Adipocyte (in vitro differentiated cells): Measurements from ENCODE around the gene MRPL24.
A peak's percentile ranks its signal among the peaks of the same experiment; 100 is the strongest.
"Not testable (repeated sequence)": the region's sequence is repeated elsewhere in the genome, so short reads cannot be mapped to it uniquely, and the experiment has no call there.

ENCODE experiments used
- DNase-seq: peaks from one replicate; pipeline ENCODE4 v3.0.0-alpha.2; 2015; ENCODE audit warnings: low read depth
- H3K27me3 ChIP-seq: replicated peaks from 2 replicates; pipeline ENCODE4 v1.7.0; 2013; ENCODE audit warnings: mild to moderate bottlenecking, low read length, moderate library complexity; ENCODE audit not compliant: control insufficient read depth, insufficient read depth
- H3K36me3 ChIP-seq: 2 replicates; pipeline ENCODE4 v1.7.0; 2013; ENCODE audit warnings: low read length, mild to moderate bottlenecking, moderate library complexity; ENCODE audit not compliant: control insufficient read depth, insufficient read depth, severe bottlenecking
- H3K4me1 ChIP-seq: 2 replicates; pipeline ENCODE4 v1.7.0; 2013; ENCODE audit warnings: mild to moderate bottlenecking, low read length, moderate library complexity; ENCODE audit not compliant: control insufficient read depth, insufficient read depth
- H3K4me3 ChIP-seq: 2 replicates; pipeline ENCODE4 v1.7.0; 2013; ENCODE audit warnings: mild to moderate bottlenecking, low read length, moderate library complexity
- H3K9ac ChIP-seq: 2 replicates; pipeline ENCODE4 v1.7.0; 2013; ENCODE audit warnings: mild to moderate bottlenecking, low read length, moderate library complexity
- H3K9me3 ChIP-seq: 2 replicates; pipeline ENCODE4 v1.7.0; 2013; ENCODE audit warnings: mild to moderate bottlenecking, low read length, moderate library complexity; ENCODE audit not compliant: control insufficient read depth

MRPL24 gene

DNA sequence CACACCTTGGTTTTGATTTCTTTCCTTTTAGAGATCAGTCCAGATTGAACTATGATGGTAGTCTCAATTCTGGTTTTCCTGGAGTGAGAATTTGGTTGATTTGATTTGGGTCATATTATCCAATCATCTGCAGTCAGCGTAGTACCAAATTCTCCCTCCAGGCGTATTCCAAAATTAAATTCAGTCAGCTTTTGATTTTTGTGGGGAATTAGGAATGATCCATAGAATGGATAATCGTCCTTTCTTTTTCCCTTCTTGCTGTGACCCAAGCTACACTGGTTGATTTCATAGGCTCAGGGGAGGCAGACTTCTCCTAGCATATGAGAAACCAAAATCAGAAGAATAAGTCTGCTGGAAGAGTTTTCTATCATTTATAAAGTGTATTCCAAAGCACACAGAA is 31.3 kb upstream of the MRPL24 start:
- no peak overlapping the region for H3K9ac ChIP-seq
- no peaks in the 10 kb centered on the region for H3K9me3 ChIP-seq
- peaks cover 19% of the 10 kb centered on the region for H3K36me3 ChIP-seq
- no peak for DNase-seq
- H3K4me3 ChIP-seq = no peak overlapping the region
- no peaks in the 10 kb centered on the region for H3K27me3 ChIP-seq
- H3K4me1 ChIP-seq = peaks cover 37% of the 10 kb centered on the region

DNA sequence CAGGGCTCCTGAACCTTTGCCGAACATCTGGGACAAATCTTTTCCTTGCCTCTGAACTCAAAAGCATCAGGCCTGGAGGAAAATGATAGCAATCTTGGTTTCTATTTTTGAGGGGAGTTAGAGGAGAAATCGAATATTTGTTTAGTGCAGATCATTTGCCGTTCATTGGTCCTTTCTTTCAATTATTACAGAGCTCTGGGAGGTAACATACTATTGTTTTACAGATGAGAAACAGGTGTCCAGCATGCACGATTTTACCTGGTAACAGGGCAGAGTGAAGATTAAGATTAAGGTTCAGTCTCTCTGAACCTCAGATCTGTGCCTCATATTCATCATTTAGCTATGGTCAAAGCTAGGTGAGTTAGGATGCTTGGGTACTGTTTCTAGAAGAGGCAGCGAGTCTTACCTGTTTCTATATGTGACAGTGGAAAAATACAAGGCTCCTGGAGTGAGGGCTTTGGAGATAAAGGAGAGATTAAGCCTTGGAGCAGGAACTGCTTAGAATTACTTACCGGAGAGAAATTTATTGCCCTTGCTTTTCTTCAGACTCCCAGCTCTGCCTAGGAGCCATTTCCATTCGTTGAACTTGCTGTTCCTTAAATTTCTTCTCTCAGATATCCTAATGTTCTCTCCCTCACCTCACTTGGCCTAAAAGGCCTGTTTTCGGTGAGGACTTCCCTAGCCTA is 27.9 kb upstream of the MRPL24 start:
- H3K9ac ChIP-seq = peak overlapping the region; percentile 100
- no peak for DNase-seq
- H3K4me3 ChIP-seq = peak overlapping the region; percentile 98
- no peaks in the 10 kb centered on the region for H3K9me3 ChIP-seq
- H3K4me1 ChIP-seq = peaks cover 39% of the 10 kb centered on the region
- H3K36me3 ChIP-seq = peaks cover 18% of the 10 kb centered on the region
- no peaks in the 10 kb centered on the region for H3K27me3 ChIP-seq

DNA sequence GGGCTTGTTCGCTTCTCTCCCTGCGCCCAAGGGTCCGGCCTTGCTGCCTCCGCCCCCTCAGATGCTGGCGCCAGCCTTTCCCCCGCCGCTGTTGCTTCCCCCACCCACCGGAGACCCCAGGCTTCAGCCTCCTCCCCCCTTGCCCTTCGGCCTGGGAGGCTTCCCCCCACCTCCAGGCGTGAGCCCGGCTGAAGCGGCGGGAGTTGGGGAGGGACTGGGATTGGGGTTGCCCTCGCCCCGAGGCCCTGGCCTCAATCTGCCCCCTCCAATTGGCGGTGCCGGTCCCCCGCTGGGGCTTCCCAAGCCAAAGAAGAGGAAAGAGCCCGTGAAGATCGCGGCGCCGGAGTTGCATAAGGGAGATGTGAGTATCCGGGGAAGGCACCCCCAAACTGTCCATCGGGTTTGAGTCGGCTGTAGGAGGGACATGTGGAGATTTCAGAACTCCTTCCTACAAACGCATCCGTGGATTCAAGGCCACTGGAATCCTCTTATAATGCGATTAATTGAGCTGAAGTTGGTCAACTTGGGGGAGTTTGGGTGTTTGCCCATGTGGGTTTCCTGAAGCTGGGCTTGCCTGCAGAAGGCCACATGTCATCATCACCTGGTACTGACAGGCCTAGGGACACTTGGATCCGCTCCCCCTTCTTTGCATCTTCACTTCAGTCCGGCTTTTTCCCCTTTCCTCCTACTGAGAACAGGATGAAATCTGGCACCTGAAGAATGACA is 27.2 kb upstream of the MRPL24 start:
- H3K4me1 ChIP-seq = peaks cover 32% of the 10 kb centered on the region
- H3K9me3 ChIP-seq = no peaks in the 10 kb centered on the region
- peak overlapping the region; percentile 98 for H3K4me3 ChIP-seq
- peak overlapping the region; percentile 100 for H3K9ac ChIP-seq
- peaks cover 14% of the 10 kb centered on the region for H3K36me3 ChIP-seq
- no peaks in the 10 kb centered on the region for H3K27me3 ChIP-seq
- peak; percentile 67 for DNase-seq

DNA sequence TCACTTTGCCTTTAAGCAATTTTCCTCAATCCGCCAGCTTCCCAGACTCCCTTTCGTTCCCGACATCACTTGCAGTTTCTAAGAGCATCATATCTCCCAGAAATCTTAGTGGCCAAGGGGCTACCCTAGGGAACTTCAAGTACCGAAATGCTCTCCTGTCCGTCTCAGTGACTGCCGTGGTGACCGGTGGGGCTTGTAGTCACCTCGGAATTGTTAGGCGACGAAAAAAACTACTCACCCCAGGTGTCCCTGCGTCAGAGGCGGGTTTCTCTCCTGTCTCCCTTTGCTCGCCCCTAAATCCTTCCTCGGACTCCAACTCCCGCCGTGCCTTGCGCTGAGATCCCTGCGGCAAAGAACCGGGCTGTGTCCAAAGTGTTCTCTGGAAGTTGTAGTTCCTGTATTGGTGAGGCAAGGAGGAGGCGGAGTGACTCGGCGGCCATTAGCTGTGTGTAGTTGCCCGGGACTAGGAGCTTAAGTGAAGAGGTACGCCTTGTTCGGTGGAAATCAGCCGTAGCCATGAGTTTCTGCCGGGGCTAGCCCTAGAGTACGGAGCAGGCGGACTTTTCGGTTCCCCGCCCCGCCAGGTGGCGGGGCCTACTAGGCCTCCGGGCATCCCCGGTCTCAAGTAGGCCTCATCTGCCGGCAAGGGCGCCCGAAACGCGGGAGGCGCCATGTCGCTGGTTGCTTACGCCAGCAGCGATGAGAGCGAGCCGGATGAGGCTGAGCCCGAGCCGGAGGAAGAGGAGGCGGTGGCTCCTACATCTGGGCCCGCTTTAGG is 26.4 kb upstream of the MRPL24 start, which contains the start of gene PRCC:
Gene PRCC (plus strand): TSS at position 435 of the 778 bp plus-strand sequence. CDS start 237 bp downstream, at position 672.
- Histone ChIP-seq H3K27me3 (no peaks in the 10 kb centered on the region), H3K9me3 (no peaks in the 10 kb centered on the region), H3K9ac (peak within 1 kb of the TSS; percentile 100), H3K4me1 (peaks cover 27% of the 10 kb centered on the region), H3K36me3 (peaks cover 14% of the 10 kb centered on the region), H3K4me3 (peak within 1 kb of the TSS; percentile 98)
- peak; percentile 99 for DNase-seq

DNA sequence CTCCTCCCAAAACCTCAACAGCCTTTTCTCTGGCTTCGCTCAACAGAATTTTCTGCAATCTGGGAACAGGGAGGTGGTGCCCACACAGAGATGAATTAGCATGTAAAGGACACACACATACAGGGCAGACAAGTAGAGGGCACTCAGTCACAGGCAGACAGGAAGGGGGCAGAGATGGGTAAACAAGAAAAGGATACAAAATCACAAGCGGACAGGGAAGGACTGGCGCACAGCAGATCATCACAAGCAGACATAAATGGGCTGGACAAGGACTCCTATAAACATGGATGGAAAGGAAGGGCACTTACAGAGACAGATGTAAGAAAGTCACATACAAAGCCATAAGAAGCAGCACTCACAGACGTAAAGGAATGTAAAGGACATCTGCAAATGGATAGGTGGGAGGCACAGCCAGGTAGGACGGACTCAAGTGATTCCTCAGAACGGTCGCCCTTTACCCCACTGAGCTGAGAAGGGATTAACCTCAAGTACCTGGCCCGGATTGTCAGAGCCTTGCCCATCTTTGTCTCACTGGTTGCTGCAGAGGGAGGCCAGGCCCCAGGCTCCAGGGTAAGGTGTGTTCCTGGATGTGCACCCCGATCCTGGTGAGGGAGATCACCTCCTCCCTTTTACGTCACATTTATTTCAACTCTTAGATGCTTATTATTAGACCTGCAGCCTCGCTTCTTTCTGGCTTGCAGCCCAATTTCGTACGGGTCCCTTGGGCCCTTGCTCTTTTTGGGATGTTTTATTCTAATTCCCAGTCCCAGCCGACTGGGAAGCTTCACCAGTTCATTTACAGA is 25.6 kb upstream of the MRPL24 start:
- peak; percentile 37 for DNase-seq
- peak overlapping the region; percentile 92 for H3K9ac ChIP-seq
- peaks cover 14% of the 10 kb centered on the region for H3K36me3 ChIP-seq
- H3K4me1 ChIP-seq = peaks cover 27% of the 10 kb centered on the region
- no peaks in the 10 kb centered on the region for H3K27me3 ChIP-seq
- H3K9me3 ChIP-seq = no peaks in the 10 kb centered on the region
- H3K4me3 ChIP-seq = peak overlapping the region; percentile 98

DNA sequence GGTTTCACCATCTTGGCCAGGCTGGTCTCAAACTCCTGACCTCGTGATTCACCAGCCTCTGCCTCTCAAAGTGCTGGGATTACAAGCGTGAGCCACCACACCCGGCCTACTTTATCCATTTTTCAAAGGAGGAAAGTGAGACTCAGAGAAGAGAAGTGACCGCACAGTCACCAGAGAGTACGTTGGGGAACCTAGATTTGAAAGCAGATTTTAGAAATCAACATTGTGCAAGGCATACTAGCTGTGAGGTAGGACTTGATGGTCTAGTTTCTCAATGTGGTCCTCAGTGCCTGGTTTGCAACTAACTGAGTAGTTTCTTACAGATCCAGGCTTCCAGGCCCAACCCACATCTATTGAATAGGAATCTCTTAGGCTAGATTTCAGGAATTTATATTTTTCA is 24.8 kb upstream of the MRPL24 start:
- peak overlapping the region; percentile 98 for H3K4me3 ChIP-seq

DNA sequence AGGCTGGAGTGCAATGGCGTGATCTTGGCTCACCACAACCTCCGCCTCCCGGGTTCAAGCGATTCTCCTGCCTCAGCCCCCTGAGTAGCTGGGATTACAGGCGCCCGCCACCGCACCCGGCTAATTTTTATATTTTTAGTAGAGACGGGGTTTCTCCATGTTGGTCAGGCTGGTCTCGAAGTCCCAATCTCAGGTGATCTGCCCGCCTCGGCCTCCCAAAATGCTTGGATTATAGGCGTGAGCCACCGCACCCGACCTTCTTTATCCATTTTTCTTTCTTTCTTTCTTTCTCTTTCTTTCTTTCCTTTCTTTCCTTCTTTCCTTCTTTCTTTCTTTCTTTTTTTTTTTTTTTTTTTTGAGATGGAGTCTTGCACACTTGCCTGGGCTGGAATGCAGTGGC is 24.2 kb upstream of the MRPL24 start:
- not testable (repeated sequence) for H3K9ac ChIP-seq, DNase-seq, H3K36me3 ChIP-seq, H3K4me3 ChIP-seq, H3K27me3 ChIP-seq, H3K9me3 ChIP-seq
- peaks cover 27% of the 10 kb centered on the region for H3K4me1 ChIP-seq

More for the DNA sequence above, 24.8 kb upstream of the MRPL24 start:
- Histone ChIP-seq H3K9me3 (no peaks in the 10 kb centered on the region), H3K9ac (no peak overlapping the region), H3K36me3 (peaks cover 8% of the 10 kb centered on the region), H3K27me3 (no peaks in the 10 kb centered on the region), H3K4me1 (peaks cover 27% of the 10 kb centered on the region)
- no peak for DNase-seq

DNA sequence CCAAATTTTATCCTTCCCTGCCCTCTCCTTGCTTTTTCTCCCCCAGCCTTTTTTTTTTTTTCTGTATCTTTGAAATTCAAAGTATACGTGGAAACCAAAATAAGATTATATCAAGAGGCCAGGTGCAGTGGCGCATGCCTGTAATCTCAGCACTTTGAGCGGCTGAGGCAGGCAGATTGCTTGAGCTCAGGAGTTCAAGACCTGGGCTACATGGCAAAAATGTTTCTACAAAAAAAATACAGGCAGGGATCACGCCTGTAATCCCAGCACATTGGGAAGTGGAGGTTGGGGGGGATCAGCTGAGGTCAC is 19.9 kb upstream of the MRPL24 start:
- Histone ChIP-seq H3K36me3 (no peaks in the 10 kb centered on the region), H3K4me1 (peaks cover 2% of the 10 kb centered on the region), H3K9ac (no peak overlapping the region), H3K9me3 (no peaks in the 10 kb centered on the region), H3K27me3 (no peaks in the 10 kb centered on the region), H3K4me3 (no peak overlapping the region)
- no peak for DNase-seq

DNA sequence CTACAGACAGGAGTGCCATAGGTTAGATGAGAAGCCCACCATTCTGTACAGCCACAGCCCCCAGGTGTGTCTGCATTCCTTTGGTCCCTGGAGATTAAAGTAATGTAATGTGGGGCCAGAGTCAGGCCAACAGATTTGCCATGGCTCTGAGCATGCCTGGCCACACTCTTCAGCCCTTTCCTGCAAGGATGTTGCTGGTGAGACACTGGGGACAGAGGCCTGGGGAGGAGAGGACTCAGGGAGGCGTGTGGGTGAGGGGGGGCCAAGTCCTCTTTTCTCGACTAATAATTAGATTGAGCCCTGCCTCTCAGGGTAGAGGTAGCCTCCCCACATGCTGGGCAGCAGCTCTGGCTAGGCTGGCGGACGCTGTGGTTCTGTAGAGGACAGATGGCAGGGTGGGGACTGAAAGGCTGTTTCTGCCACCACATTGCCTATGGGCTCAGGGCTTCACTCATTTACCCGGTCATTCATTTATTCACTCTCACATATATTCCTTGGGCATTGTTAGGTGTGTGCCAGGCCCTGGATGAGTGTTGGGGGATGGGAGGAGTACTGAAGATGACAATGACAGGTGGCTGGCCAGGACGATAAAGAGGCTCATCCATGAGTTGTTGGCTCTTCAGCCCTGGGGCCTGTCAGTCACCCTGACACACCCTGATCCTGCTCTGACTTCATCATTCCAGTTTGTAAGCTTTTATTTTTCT is 19.4 kb upstream of the MRPL24 start:
- H3K4me1 ChIP-seq = no peaks in the 10 kb centered on the region
- no peak overlapping the region for H3K4me3 ChIP-seq
- DNase-seq = no peak
- no peak overlapping the region for H3K9ac ChIP-seq
- no peaks in the 10 kb centered on the region for H3K27me3 ChIP-seq
- no peaks in the 10 kb centered on the region for H3K36me3 ChIP-seq
- H3K9me3 ChIP-seq = no peaks in the 10 kb centered on the region

DNA sequence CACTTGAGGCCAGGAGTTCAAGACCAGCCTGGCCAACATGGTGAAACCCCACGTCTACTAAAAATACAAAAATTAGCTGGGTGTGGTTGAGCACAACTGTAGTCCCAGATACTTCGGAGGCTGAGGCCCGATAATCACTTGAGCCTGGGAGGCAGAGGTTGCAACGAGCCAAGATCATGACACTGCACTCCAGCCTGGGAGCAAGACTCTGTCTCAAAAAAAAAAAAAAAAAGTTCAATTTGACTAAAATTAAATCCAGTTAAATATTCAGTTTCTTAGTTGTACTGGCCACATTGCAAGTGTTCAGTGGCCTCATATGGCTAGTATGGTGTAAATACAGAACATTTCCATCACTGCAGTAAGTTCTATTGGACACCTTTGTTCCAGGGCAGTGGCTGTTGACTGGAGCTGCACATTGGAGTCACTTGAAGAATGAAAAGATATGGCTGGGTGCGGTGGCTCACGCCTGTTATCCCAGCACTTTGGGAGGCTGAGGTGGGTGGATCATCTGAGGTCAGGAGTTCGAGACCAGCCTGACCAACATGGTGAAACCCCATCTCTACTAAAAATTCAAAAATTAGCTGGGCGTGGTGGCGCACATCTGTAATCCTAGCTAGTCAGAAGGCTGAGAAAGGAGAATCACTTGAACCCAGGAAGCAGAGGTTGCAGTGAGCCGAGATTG is 16.8 kb upstream of the MRPL24 start:
- H3K36me3 ChIP-seq, H3K27me3 ChIP-seq, H3K4me3 ChIP-seq, H3K9ac ChIP-seq, H3K9me3 ChIP-seq, DNase-seq: not testable (repeated sequence)
- peaks cover 12% of the 10 kb centered on the region for H3K4me1 ChIP-seq
